ENCODE data around the gene FZD2. TPM values are rescaled to one million over a fixed set of nuclear protein-coding genes. Genes with fewer than 3 reads are reported as not detected.

The FZD2 gene
- 1.6 and 4.9 TPM in 2 replicates for total RNA-seq

DNA sequence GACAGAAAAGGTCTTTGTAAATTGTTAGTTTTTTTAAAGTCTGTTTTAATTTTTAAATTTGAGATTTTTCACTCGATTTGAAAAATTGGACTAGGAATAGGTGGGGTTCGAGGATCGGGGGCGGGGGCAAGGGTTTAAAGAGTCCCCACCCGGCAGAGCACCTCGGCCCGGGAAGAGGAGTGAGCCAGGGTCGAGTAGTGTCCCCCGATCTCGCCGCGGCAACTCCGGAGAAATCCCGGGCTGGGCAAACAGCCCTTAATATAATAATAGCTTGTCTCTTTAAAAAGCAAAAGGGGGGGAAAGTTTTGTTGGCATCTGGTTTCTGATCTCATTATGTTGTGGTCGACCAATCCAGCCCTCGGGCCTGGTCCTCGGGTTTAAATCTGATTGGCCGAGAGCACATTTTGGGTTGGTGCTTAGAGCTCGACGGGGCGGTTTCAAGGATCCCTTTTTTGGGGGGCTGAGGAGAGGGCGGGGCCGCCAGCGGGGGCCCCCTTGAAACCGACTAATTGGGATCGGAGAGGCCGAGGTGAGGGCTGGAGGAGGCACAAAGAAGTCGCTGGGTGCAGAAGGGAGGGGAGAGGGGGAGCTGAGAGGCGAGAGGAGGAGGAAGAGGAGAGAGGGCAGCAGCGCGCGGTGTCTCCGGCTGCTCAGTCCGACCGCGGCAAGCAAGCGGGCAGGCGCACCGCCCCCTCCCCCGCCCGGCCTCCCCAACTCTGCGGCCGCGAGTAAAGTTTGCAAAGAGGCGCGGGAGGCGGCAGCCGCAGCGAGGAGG, at the start of gene FZD2:
Gene FZD2, plus strand, starts transcription at position 653 of the 775 bp plus-strand sequence. CDS start 205 bp downstream, outside the sequence.

Other genes starting within 250 kb of the FZD2 start
- gene RUNDC3A, start 248.9 kb upstream of the FZD2 start, total RNA-seq, result 2.2 and 4.1 TPM in 2 replicates
- gene SLC25A39, start 232.7 kb upstream of the FZD2 start, total RNA-seq, result 142 and 182 TPM in 2 replicates
- gene GRN, start 212.2 kb upstream of the FZD2 start, total RNA-seq, result 366 and 511 TPM in 2 replicates
- 2.7 and 3.4 TPM in 2 replicates for gene FAM171A2, start 193.6 kb upstream of the FZD2 start, total RNA-seq
- gene ITGA2B, start 167.8 kb upstream of the FZD2 start, total RNA-seq, result 0.15 and 0.23 TPM in 2 replicates
- 12.7 and 14.9 TPM in 2 replicates for gene GPATCH8, start 54.1 kb upstream of the FZD2 start, total RNA-seq
- under 0.01 TPM in 1 of 2 replicates, not detected in the other for gene MEIOC, start 99.0 kb downstream of the FZD2 start, total RNA-seq
- 25.8 and 28.4 TPM in 2 replicates for gene CCDC43, start 132.3 kb downstream of the FZD2 start, total RNA-seq
- 5.0 and 9.3 TPM in 2 replicates for gene DBF4B, start 151.2 kb downstream of the FZD2 start, total RNA-seq
- gene ADAM11, start 201.5 kb downstream of the FZD2 start, total RNA-seq, result 0.08 TPM in 2 replicates